Neutrophil (primary cell): ENCODE results near the gene FRMPD4.

Experiments
- H3K27ac ChIP-seq: fragments of 200-600 bp; sonication (generic); 2 replicates; pipeline ENCODE4 v1.5.1; 2016; ENCODE audit warnings: mild to moderate bottlenecking, moderate library complexity
- H3K27me3 ChIP-seq: fragments of 200-600 bp; sonication (generic); 2 replicates; pipeline ENCODE4 v1.6.0; 2016; ENCODE audit warnings: mild to moderate bottlenecking
- H3K36me3 ChIP-seq: fragments of 200-600 bp; sonication (generic); 2 replicates; pipeline ENCODE4 v1.5.1; 2017
- H3K4me1 ChIP-seq, 2 experiments: fragments of 200-600 bp in 1 of 2; sonication (generic) in 1 of 2; 1 replicate in 1 of 2; 2 replicates in 1 of 2; pipeline versions ENCODE4 v1.5.1 to v1.6.1; 2013 to 2016; ENCODE audit warnings: low read depth in 1 of 2, low read length in 1 of 2, mild to moderate bottlenecking in 1 of 2, moderate library complexity in 1 of 2; ENCODE audit not compliant: control insufficient read depth in 1 of 2, insufficient read depth in 1 of 2
- H3K4me3 ChIP-seq, 2 experiments: fragments of 200-600 bp in 1 of 2; sonication (generic) in 1 of 2; 1 replicate in 1 of 2; 2 replicates in 1 of 2; pipeline ENCODE4 v1.5.1; 2013 to 2016; ENCODE audit warnings: low read depth in 1 of 2, low read length in 1 of 2, mild to moderate bottlenecking in 1 of 2, moderate library complexity in 1 of 2
- H3K9me3 ChIP-seq: fragments of 200-600 bp; sonication (generic); 2 replicates; pipeline ENCODE4 v1.5.1; 2016
- TF ChIP-seq, protein P1 (sequence below): fragments of 200-600 bp; sonication (generic); IDR thresholded peaks from 2 replicates; pipeline ENCODE4 v1.5.1; 2016; ENCODE audit warnings: antibody characterized with exemption

FRMPD4 gene

DNA sequence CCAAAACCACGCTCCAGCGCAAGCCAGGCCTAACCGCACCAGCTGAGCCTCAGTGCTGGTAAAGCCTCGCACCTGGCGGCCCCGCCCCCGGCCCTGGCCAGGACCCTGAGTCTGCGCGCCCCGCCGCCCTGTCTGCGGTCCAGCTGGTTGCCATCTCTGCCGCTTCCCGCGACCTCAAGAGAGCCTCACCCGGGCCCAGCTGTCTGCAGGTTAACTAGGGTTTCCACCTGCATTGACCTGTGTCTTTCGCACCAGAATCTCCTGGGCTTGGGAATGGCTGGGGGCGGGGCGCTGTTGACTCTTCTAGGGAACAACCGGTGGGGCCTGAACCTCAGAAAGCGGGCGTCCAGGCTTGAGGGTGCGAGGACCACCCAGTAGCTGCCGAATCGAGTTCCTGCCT lies 445.3 kb downstream of the FRMPD4 start:
- Histone ChIP-seq H3K36me3 (no peaks in the 10 kb centered on the region), H3K27me3 (no peaks in the 10 kb centered on the region), H3K9me3 (no peaks in the 10 kb centered on the region), H3K27ac (no peak overlapping the region), H3K4me3 (no peak overlapping the region), H3K4me1 (no peaks in the 10 kb centered on the region)
- TF ChIP-seq, protein P1, sequence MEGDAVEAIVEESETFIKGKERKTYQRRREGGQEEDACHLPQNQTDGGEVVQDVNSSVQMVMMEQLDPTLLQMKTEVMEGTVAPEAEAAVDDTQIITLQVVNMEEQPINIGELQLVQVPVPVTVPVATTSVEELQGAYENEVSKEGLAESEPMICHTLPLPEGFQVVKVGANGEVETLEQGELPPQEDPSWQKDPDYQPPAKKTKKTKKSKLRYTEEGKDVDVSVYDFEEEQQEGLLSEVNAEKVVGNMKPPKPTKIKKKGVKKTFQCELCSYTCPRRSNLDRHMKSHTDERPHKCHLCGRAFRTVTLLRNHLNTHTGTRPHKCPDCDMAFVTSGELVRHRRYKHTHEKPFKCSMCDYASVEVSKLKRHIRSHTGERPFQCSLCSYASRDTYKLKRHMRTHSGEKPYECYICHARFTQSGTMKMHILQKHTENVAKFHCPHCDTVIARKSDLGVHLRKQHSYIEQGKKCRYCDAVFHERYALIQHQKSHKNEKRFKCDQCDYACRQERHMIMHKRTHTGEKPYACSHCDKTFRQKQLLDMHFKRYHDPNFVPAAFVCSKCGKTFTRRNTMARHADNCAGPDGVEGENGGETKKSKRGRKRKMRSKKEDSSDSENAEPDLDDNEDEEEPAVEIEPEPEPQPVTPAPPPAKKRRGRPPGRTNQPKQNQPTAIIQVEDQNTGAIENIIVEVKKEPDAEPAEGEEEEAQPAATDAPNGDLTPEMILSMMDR = no peak

DNA sequence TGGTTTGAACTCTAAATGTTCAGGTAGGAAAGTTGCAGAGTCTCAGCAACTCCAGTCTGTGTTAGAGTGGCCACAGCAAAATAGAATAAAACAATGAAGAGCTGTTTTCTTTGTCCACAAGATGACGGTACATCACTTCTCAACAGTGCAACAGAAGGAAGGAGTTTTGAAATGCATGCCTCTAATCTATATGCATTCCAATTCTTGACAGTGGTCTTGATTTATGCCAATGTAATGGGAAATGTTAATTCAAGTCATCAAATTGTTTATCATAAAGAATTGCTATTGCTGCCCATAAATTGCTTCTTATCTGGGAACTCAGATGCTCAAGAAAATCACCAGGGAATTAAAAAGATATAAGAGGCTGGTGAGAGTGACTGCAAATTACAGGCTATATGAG lies 457.4 kb downstream of the FRMPD4 start:
- TF ChIP-seq, protein P1 = no peak
- H3K27ac ChIP-seq = no peak overlapping the region
- no peaks in the 10 kb centered on the region for H3K36me3 ChIP-seq
- H3K9me3 ChIP-seq = no peaks in the 10 kb centered on the region
- H3K27me3 ChIP-seq = no peaks in the 10 kb centered on the region
- no peak overlapping the region for H3K4me3 ChIP-seq
- H3K4me1 ChIP-seq = no peaks in the 10 kb centered on the region

DNA sequence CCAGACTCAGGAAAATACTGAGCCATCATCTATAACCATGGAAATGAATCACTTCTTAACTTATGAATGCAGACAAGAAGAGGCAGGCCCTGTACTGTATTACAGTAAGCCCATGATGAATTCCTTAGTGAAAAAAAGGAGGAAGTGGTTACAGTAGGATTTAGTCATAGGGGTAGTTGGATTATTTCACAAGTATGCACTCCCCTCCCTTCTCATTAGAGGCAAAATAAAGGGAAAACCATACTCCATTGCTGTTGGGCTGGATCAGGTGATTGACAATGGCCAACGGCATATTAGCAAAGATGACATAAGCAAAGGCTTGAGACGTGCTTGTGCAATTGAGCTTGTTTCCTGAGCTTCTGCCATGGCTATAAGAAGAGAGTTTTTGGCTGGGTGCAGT lies 471.8 kb downstream of the FRMPD4 start:
- Histone ChIP-seq H3K27me3 (no peaks in the 10 kb centered on the region), H3K4me3 (no peak overlapping the region), H3K9me3 (no peaks in the 10 kb centered on the region), H3K27ac (no peak overlapping the region), H3K4me1 (no peaks in the 10 kb centered on the region), H3K36me3 (no peaks in the 10 kb centered on the region)
- TF ChIP-seq, protein P1 = no peak

DNA sequence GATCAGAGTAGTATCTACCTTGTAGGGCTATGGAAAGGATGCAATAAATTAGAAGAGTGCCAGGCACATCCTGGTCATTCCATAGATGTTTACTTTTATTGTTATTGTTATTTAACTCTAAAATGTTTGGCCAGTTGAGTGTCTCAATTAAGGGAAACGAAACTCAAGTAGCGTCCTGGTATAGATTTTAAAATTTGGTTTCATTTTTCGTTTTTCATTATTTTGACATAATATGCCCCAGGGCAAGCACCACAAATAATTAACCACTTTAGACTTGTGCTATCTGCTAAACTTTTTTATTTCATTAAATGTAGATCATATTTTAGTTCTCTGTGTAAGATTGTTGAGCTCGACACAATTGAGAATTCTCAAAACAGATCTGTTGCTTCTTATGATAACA lies 473.2 kb downstream of the FRMPD4 start:
- no peak overlapping the region for H3K4me3 ChIP-seq
- no peaks in the 10 kb centered on the region for H3K27me3 ChIP-seq
- no peak overlapping the region for H3K27ac ChIP-seq
- TF ChIP-seq, protein P1 = no peak
- no peaks in the 10 kb centered on the region for H3K36me3 ChIP-seq
- H3K4me1 ChIP-seq = no peaks in the 10 kb centered on the region
- no peaks in the 10 kb centered on the region for H3K9me3 ChIP-seq

DNA sequence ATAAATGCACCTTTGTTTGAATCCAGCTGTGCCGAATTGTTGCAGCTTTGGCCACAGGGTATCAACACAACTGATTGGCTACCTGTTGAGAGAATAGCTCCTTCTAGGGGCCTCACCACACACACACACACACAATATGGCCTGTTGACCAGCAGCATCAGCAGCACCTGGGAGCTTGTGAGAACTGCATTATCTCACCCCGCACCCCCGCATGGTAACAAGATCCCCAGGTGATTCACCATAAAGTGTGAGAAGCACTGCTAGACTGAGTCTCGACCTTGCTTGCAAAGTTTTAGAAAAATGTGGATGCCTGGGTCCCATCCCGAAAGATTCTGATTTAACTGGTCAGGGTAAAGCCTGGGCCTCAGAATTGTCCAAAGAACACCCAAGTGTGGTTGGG lies 476.0 kb downstream of the FRMPD4 start:
- Histone ChIP-seq H3K36me3 (no peaks in the 10 kb centered on the region), H3K4me3 (no peak overlapping the region), H3K27me3 (no peaks in the 10 kb centered on the region), H3K27ac (no peak overlapping the region), H3K4me1 (no peaks in the 10 kb centered on the region), H3K9me3 (no peaks in the 10 kb centered on the region)
- TF ChIP-seq, protein P1 = no peak

DNA sequence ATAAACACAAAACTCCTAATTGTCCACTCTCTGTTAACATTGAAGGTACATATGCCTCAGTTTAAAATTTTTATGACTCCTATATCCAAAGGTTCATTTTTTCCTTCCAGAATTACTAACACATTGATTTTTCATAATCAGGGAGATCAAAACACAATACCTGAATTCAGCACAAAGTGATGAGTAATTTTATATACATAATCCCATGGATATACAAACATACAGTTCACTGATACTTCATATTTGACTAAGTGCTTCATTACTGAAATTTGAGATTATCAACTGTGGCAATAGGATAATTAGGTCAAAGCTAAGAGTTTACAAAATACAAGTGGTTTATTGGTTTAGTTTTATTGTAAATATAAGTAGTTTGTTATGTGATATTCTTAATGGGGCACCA lies 476.8 kb downstream of the FRMPD4 start:
- Histone ChIP-seq H3K4me1 (no peaks in the 10 kb centered on the region), H3K9me3 (no peaks in the 10 kb centered on the region), H3K27ac (no peak overlapping the region), H3K27me3 (no peaks in the 10 kb centered on the region), H3K36me3 (no peaks in the 10 kb centered on the region), H3K4me3 (no peak overlapping the region)
- TF ChIP-seq, protein P1 = no peak
